ENCODE measurements around the gene EPS8L2. TPM values are rescaled to one million over a fixed set of nuclear protein-coding genes. Genes with fewer than 3 reads are reported as not detected.

Gene EPS8L2
- total and polyA plus RNA-seq, 2 of the 4 experiments (the other 2 are of a cell fraction) = 17.2 to 39.4 TPM

DNA sequence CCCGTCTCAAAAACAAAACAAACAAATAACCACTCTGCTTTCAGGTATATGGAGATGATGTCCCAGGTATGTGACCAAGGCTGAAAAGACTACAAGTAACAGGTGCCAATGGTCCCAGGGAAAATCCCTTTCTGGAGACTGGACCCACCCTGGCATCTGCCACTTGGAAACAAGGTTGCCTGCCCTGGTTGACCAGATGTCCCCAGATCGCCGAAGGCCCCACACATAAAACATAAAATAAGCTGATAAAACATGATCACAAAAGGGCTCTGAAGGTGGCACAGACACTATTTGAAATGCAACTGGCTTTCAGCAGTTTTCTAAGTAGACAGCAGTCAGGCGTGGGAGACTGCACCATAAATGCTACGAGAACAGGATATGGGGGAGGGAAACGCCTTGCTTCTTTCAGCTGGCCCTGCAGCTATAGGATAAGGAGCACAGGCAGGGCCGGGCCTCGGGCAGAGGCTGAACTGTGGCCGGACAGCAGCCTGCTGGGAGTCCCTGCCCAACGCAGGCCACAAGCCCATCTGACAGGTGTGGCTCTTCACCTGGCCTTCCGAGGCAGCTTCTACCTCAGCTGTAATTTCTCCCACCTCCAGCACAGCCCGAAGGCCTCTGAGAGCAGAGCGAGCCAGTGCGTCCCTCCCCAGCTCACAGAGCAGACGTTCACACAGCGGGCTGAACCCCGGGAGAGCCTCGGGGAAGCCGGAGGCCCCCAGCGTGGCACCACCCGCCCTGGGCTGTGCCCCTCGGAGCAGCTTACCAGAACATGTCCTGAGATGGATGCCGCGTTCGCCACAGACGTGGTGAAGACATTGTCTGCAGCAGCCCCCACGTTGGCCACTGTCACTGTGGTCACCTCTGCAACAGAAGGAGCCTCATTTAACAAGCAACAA lies 15.0 kb upstream of the EPS8L2 start:
- ChIA-PET CTCF (no interaction called here), POLR2A (ENCODE audit: unreplicated experiment) (no interaction called here)
- peaks cover 19% of the 10 kb centered on the region for H3K9me1 ChIP-seq (ENCODE audit: insufficient read depth, low read length)
- no peak overlapping the region for H3K14ac ChIP-seq (replicated peaks; ENCODE audit: low read depth, low read length)
- H3K27ac ChIP-seq (ENCODE audit: insufficient read depth, low read length) = no peak overlapping the region
- peaks cover 12% of the 10 kb centered on the region for H3K4me1 ChIP-seq (ENCODE audit: control insufficient read depth, insufficient read depth, low read length)
- BruUV-seq (replicated peaks) = no TSS peak
- intact Hi-C loops (cut with micrococcal nuclease) (no loop called here), in situ Hi-C loops (cut with MboI; ENCODE audit: low sequenced_read_pairs) (no loop called here), dilution Hi-C loops (cut with HindIII; ENCODE audit: low sequenced_read_pairs, unreplicated experiment) (no loop called here)
- no peak overlapping the region for H2AK9ac ChIP-seq (replicated peaks; ENCODE audit: low read depth, low read length, poor library complexity)
- H3K9ac ChIP-seq (ENCODE audit: low read depth, low read length) = no peak overlapping the region
- H4K8ac ChIP-seq (ENCODE audit: low read depth in 2 of 2, low read length in 2 of 2) = no peak overlapping the region
- ATAC-seq (ENCODE audit: low read depth) (no peak), DNase-seq (no peak)
- no peak overlapping the region for H2AK5ac ChIP-seq (ENCODE audit: low read depth, low read length)
- H2BK15ac ChIP-seq (ENCODE audit: low read depth, low read length) = no peak overlapping the region
- no peak overlapping the region for H3K4me2 ChIP-seq (ENCODE audit: low read depth, low read length)
- H2BK5ac ChIP-seq (ENCODE audit: low read depth, low read length, poor library complexity, severe bottlenecking) = no peak overlapping the region
- TF ChIP-seq BHLHE40 (IDR thresholded peaks at IDR 0.05; ENCODE audit: low read depth, low read length) (no peak), CEBPB (IDR thresholded peaks at IDR 0.05; ENCODE audit: low read depth, low read length) (no peak), CHD1 (IDR thresholded peaks at IDR 0.05; ENCODE audit: low read depth, low read length) (no peak), MAZ (IDR thresholded peaks at IDR 0.05; ENCODE audit: borderline replicate concordance, low read depth, low read length) (no peak), RCOR1 (IDR thresholded peaks at IDR 0.05; ENCODE audit: insufficient replicate concordance, low read length) (no peak), NFE2L2 (IDR thresholded peaks at IDR 0.05; ENCODE audit: low read depth, low read length) (no peak), RFX5 (IDR thresholded peaks at IDR 0.05; ENCODE audit: low read depth, low read length) (no peak), POLR2A (IDR thresholded peaks at IDR 0.05; ENCODE audit: low read depth, low read length) (no peak)
- TF ChIP-seq, protein P1, sequence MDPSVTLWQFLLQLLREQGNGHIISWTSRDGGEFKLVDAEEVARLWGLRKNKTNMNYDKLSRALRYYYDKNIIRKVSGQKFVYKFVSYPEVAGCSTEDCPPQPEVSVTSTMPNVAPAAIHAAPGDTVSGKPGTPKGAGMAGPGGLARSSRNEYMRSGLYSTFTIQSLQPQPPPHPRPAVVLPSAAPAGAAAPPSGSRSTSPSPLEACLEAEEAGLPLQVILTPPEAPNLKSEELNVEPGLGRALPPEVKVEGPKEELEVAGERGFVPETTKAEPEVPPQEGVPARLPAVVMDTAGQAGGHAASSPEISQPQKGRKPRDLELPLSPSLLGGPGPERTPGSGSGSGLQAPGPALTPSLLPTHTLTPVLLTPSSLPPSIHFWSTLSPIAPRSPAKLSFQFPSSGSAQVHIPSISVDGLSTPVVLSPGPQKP (IDR thresholded peaks at IDR 0.05; ENCODE audit: borderline replicate concordance, low read depth, low read length) = no peak
- TF ChIP-seq, protein P2, sequence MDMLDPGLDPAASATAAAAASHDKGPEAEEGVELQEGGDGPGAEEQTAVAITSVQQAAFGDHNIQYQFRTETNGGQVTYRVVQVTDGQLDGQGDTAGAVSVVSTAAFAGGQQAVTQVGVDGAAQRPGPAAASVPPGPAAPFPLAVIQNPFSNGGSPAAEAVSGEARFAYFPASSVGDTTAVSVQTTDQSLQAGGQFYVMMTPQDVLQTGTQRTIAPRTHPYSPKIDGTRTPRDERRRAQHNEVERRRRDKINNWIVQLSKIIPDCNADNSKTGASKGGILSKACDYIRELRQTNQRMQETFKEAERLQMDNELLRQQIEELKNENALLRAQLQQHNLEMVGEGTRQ (IDR thresholded peaks at IDR 0.05; ENCODE audit: low read depth, low read length) = no peak
- no peak overlapping the region for H4K91ac ChIP-seq (ENCODE audit: insufficient read depth, low read depth, low read length)
- H3K4me3 ChIP-seq (ENCODE audit: insufficient read depth, low read depth, low read length) = no peak overlapping the region
- H3K9me3 ChIP-seq (ENCODE audit: control insufficient read depth, insufficient read depth, low read length) = no peaks in the 10 kb centered on the region
- no peak overlapping the region for H3K56ac ChIP-seq (ENCODE audit: extremely low read depth, insufficient read depth, low read length)
- H3K18ac ChIP-seq (ENCODE audit: low read depth, low read length) = no peak overlapping the region
- peaks cover 17 to 57% of the 10 kb centered on the region in 2 experiments for H3K79me1 ChIP-seq (ENCODE audit: low read depth in 1 of 2, low read length in 2 of 2)
- H4K20me1 ChIP-seq (ENCODE audit: insufficient read depth, low read length) = peaks cover 27% of the 10 kb centered on the region
- peaks cover 33% of the 10 kb centered on the region for H3K36me3 ChIP-seq (ENCODE audit: control insufficient read depth, insufficient read depth, low read length)
- no peak overlapping the region for H2BK120ac ChIP-seq (ENCODE audit: low read depth, low read length)
- H3K27me3 ChIP-seq (ENCODE audit: control insufficient read depth, insufficient read depth, low read length) = no peaks in the 10 kb centered on the region
- H4K5ac ChIP-seq (ENCODE audit: low read depth, low read length) = no peak overlapping the region
- H3K23ac ChIP-seq (ENCODE audit: low read depth, low read length) = no peak overlapping the region
- H2AFZ ChIP-seq (replicated peaks; ENCODE audit: low read length, poor library complexity) = no peak overlapping the region
- 84% methylated on average over 13 of the region's 27 CpGs; no CpG with 5 or more reads in 1 of the 2 experiments for WGBS, 2 experiments (ENCODE audit: extremely low coverage in 2 of 2, insufficient read length in 1 of 2)
- H2BK20ac ChIP-seq (ENCODE audit: low read depth, low read length) = no peak overlapping the region
- no peak overlapping the region for H3K4ac ChIP-seq (ENCODE audit: low read depth, low read length)
